Left hindlimb (tissue), 1 donor: ENCODE measurements around the gene PRKAR2B.
"Not testable (repeated sequence)": the region's sequence is repeated elsewhere in the genome, so short reads cannot be mapped to it uniquely, and the experiment has no call there.

Source experiments
- DNase-seq: peaks from one replicate; pipeline ENCODE4 v3.0.0-alpha.2; 2018

The PRKAR2B gene

DNA sequence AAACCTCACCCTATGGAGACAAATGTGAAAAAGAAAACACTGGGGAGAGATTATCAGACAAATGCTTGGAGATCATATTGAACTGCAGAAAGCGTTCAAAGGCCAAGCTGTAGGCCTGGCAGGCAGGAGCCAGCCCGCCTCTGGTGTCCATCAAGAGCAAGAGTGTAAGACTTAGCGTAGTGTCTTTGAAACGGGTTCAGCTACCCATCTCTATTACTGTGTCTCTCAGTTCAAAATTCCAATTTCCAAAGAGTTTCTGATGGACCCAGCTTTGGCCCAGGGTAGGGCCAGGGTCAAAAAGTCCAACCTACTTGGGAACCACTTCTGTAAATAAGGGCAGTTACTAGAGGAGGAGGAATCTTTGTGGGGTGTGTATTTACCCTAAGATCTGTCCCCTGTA lies 78.9 kb downstream of the PRKAR2B start:
- DNase-seq = no peak

DNA sequence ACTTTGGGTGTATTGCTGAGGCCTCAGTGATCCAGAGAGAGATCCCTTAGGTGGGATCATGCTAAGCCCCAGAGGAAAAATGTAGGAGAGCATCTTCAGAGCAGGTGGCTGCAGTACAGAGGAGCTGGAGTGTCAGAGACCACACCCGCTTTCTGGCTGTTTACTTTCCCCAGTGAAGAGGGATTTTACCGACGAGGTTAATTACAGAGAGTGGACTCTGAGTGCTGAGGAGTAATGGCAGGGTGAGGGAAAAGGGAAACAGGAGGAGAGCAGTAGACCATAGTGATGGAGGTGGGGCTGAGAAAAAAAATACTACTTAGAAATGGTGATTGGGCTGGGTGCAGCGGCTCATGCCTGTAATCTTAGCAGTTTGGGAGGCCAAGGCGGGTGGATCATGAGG lies 81.0 kb downstream of the PRKAR2B start:
- no peak for DNase-seq

- no peak for DNase-seq
These were observed 83.7 kb downstream of the PRKAR2B start for GRCh38 chr7:107128217-107128616.

GRCh38 chr7:107128748-107129147 lies 84.2 kb downstream of the PRKAR2B start:
- DNase-seq = no peak

GRCh38 chr7:107130487-107131220 lies 86.1 kb downstream of the PRKAR2B start:
- no peak for DNase-seq

GRCh38 chr7:107133396-107133795 lies 88.9 kb downstream of the PRKAR2B start:
- no peak for DNase-seq

GRCh38 chr7:107138696-107139420 lies 94.4 kb downstream of the PRKAR2B start:
- no peak for DNase-seq

GRCh38 chr7:107143875-107144274 lies 99.4 kb downstream of the PRKAR2B start:
- not testable (repeated sequence) for DNase-seq

GRCh38 chr7:107145067-107145838 lies 100.7 kb downstream of the PRKAR2B start:
- DNase-seq = no peak

DNA sequence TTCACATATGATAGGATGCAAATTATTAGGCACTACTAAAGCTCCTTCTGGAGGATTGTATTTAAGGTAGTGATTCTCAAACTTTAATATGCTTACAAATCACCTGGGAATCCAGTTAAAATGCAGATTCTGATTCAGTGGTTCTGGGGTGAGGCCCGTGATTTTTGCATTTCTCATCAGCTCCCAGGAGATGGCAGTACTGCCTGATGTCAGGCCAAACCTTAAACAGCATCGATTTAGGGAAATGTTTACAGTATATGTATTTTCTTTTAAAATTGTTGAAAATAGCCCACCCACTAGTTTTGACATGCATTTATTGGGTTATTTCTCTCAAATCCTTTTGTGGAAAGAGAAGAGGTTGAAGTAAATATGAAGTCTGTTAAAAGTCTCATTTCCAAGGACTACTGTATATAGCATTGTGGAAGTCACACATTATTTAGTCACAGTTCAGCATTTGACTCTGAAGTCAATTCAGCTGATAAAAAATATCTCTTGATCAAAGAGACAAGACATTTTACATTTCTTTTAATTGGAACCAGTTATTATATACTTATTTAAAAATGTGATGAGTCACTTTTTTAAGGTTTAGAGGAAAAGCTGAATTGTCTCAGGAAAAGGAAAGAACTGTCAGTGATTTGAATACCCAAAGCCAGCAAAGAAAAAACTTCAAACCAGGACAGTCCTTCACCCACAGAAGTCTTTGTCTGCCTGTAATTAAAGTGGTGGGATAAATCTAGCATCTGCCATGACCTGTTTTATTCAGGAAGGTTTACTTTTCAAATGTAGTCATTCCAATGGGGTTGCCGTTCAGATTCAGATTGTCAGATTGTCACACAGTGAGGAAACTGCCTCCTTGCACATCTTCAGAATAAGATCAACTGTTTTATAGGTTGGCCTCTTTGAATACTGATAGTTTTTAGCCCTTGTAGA lies 103.2 kb downstream of the PRKAR2B start:
- DNase-seq = no peak

DNA sequence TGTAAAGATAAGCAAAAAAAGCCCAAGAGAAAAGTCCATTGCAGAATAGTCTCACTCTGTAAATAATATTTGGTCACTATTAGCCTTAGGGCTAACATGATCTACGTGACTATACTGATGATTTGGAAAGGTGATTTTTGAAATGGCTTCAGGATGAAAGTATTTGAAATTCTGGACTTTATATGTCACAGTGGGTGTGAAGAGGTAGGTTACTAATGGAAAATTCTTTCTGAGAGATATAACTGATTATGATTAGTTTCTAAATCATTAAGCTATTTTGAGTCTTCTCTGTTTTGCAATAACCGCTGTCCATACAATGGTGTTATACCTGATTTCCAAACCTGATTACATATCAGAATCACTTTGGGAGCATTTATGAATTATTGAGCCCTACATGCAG lies 104.2 kb downstream of the PRKAR2B start:
- no peak for DNase-seq

- DNase-seq = no peak
These were observed 105.4 kb downstream of the PRKAR2B start for GRCh38 chr7:107149863-107150262.

DNA sequence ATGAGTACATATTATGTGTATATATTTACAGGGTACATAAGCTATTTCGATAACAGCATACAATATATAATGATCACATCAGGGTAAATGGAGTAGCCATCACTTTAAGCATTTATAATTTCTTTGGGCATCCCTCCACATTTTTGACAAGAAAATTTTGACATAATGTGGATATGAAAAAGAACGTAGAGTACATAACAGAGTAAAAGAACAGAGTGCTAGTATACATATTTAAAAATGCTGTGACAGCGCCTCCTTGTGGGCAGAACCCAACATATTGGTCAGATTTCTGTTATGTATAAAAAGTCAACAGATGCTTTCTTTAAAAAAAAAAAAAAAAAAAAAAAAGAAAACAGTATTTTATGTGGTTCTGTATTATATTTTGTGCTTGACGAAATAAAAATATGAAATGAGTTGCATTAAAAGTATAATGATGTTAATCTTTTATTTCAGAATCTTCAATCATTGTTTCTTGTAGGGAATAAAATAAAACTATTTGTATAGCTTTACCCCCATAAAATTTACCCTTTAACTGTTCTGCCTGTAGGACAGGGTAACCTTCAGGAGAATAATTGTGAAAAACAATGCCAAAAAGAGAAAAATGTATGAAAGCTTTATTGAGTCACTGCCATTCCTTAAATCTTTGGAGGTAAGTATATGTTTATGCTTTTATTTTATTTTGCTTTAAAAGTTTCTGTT lies 106.0 kb downstream of the PRKAR2B start:
- DNase-seq = peak; percentile 50

GRCh38 chr7:107151538-107151937 lies 107.0 kb downstream of the PRKAR2B start:
- no peak for DNase-seq

DNA sequence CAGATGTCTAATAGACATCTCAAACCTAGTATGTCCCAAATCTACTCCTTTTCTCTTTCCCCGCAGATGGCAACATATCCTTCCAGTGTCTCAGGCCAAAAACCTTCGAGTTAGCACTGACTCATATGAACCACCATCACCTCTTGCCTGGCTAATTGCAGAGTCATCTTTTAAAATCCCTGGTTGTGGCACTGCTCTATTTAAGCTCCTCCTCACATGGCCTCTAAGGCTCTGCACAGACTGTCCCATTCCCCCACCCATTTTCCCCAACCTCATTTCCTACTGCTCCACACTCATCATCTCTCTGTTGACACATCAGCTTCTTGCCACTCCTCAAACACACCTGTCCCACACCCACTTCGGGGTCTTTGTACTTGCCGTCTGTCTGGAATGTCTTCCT lies 107.5 kb downstream of the PRKAR2B start:
- DNase-seq = no peak

DNA sequence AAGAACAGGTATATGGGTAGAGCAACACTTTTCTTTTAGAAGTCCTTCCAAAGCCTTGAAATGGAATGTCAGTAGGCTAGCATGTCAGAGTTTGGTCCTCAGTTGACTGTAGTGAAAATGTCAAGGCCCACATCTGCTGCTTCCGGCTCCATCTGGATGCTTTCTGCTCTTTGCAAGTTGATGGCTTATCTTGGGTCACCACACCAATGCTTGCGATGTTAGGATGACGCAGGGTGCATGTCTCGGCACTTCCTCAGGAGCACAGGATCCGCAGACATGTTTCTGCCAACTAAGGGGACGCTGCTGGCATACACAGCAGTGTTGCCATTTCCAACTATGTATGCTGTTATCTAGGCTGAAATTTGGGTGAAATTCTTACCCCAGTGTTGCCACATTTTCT lies 110.3 kb downstream of the PRKAR2B start:
- DNase-seq = no peak

DNA sequence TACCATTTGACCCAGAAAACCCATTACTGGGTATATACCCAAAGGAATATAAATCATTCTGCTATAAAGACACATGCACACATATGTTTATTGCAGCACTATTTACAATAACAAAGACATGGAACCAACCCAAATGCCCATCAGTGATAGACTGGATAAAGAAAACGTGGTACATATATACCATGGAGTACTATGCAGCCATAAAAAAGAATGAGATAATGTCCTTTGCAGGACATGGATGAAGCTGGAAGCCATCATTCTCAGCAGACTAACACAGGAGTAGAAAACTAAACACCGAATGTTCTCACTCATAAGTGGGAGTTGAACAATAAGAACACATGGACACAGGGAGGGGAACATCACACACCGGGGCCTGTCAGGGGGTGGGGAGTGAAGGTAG lies 111.2 kb downstream of the PRKAR2B start:
- DNase-seq = not testable (repeated sequence)

DNA sequence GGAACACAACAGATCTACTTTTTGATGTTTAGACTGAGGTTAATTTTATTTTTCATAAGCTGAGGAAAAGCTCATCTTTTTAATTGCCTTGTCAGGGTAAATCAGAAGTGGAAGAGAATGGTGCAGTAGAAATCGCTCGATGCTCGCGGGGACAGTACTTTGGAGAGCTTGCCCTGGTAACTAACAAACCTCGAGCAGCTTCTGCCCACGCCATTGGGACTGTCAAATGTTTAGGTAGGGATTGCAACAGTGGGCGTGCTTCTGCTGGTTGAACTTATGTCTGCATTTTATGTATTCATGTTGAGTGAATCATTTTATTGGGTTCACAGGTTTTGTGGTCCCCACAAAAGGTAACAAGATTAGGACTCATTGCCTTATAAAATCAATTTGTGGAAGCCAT lies 112.6 kb downstream of the PRKAR2B start:
- DNase-seq = no peak

DNA sequence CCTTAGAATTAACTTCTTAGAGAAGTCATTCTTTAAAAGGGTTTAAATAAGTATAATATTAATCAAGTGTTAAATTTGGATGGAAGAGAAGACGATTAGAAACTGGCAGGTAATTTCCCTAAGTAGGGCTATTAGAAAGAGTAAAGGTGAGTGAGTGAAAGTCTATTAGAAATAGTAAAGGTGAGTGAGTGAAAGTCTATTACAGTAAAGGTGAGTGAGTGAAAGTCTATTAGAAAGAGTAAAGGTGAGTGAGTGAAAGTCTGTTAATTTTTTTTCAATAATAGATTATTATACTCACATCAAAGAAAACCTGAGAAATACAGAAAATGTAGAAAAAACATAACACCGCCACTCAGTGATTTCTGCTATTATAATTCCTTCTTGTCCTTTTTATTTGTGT lies 113.5 kb downstream of the PRKAR2B start:
- no peak for DNase-seq

GRCh38 chr7:107160389-107160788 lies 115.9 kb downstream of the PRKAR2B start:
- no peak for DNase-seq

- DNase-seq = no peak
These were observed 116.9 kb downstream of the PRKAR2B start for GRCh38 chr7:107161415-107161814.

- DNase-seq = no peak
These were observed 118.0 kb downstream of the PRKAR2B start for GRCh38 chr7:107162475-107162874.
